HuH-7.5 (cell line): ENCODE data around the gene C1orf21.

Experiments used
- DNase-seq: peaks from one replicate; pipeline ENCODE4 v3.0.0; 2011; ENCODE audit warnings: low spot score

The C1orf21 gene

GRCh38 chr1:184455786-184456185, 69.0 kb downstream of the C1orf21 start:
- no peak for DNase-seq

GRCh38 chr1:184456189-184456588, 69.4 kb downstream of the C1orf21 start:
- no peak for DNase-seq

GRCh38 chr1:184457500-184457899, 70.7 kb downstream of the C1orf21 start:
- DNase-seq: no peak

- DNase-seq: no peak
These were observed 74.5 kb downstream of the C1orf21 start for GRCh38 chr1:184461321-184461720.

GRCh38 chr1:184462155-184462554, 75.3 kb downstream of the C1orf21 start:
- no peak for DNase-seq

GRCh38 chr1:184462990-184463389, 76.2 kb downstream of the C1orf21 start:
- DNase-seq: no peak

- DNase-seq: no peak
These were observed 76.9 kb downstream of the C1orf21 start for GRCh38 chr1:184463680-184464079.

- no peak for DNase-seq
These were observed 77.9 kb downstream of the C1orf21 start for GRCh38 chr1:184464757-184465156.

- DNase-seq: no peak
These were observed 78.8 kb downstream of the C1orf21 start for GRCh38 chr1:184465489-184466146.

GRCh38 chr1:184467295-184467694, 80.5 kb downstream of the C1orf21 start:
- DNase-seq: no peak

GRCh38 chr1:184469396-184469795, 82.6 kb downstream of the C1orf21 start:
- no peak for DNase-seq

GRCh38 chr1:184471686-184472085, 84.9 kb downstream of the C1orf21 start:
- no peak for DNase-seq

GRCh38 chr1:184472136-184472535, 85.3 kb downstream of the C1orf21 start:
- DNase-seq: no peak

- no peak for DNase-seq
These were observed 86.5 kb downstream of the C1orf21 start for GRCh38 chr1:184473176-184473966.

- DNase-seq: no peak
These were observed 89.4 kb downstream of the C1orf21 start for GRCh38 chr1:184476187-184476586.

GRCh38 chr1:184479435-184480167, 92.8 kb downstream of the C1orf21 start:
- DNase-seq: no peak

- no peak for DNase-seq
These were observed 93.9 kb downstream of the C1orf21 start for GRCh38 chr1:184480736-184481135.

GRCh38 chr1:184482136-184482535, 95.3 kb downstream of the C1orf21 start:
- no peak for DNase-seq

GRCh38 chr1:184483101-184483683, 96.4 kb downstream of the C1orf21 start:
- no peak for DNase-seq

- DNase-seq: no peak
These were observed 99.2 kb downstream of the C1orf21 start for GRCh38 chr1:184485751-184486723.

- no peak for DNase-seq
These were observed 100.1 kb downstream of the C1orf21 start for GRCh38 chr1:184486761-184487445.
